GM19351 (cell line): Measurements from ENCODE around the gene NRXN3.

ENCODE experiments used
- ATAC-seq: cut with Tn5 transposase; IDR thresholded peaks from one replicate; pipeline ENCODE4 v1.9.1; 2021; ENCODE audit warnings: mild to moderate bottlenecking, moderate library complexity; ENCODE audit not compliant: unreplicated experiment

Gene NRXN3

GRCh38 chr14:79548836-79549235 is 1378.7 kb downstream of the NRXN3 start:
- ATAC-seq = no peak

GRCh38 chr14:79549515-79549914 is 1379.3 kb downstream of the NRXN3 start:
- ATAC-seq = no peak

- no peak for ATAC-seq
Measured at GRCh38 chr14:79551523-79551922, 1381.3 kb downstream of the NRXN3 start.

GRCh38 chr14:79552778-79553177 is 1382.6 kb downstream of the NRXN3 start:
- ATAC-seq = no peak

GRCh38 chr14:79554816-79555215 is 1384.6 kb downstream of the NRXN3 start:
- ATAC-seq = no peak

- no peak for ATAC-seq
Measured at GRCh38 chr14:79555429-79555828, 1385.3 kb downstream of the NRXN3 start.

- no peak for ATAC-seq
Measured at GRCh38 chr14:79557309-79557708, 1387.1 kb downstream of the NRXN3 start.

- no peak for ATAC-seq
Measured at GRCh38 chr14:79562185-79562584, 1392.0 kb downstream of the NRXN3 start.

GRCh38 chr14:79564371-79564770 is 1394.2 kb downstream of the NRXN3 start:
- ATAC-seq = no peak

GRCh38 chr14:79567306-79567705 is 1397.1 kb downstream of the NRXN3 start:
- no peak for ATAC-seq

- ATAC-seq = no peak
Measured at GRCh38 chr14:79568594-79568993, 1398.4 kb downstream of the NRXN3 start.

GRCh38 chr14:79569072-79569471 is 1398.9 kb downstream of the NRXN3 start:
- no peak for ATAC-seq

- ATAC-seq = no peak
Measured at GRCh38 chr14:79570648-79571047, 1400.5 kb downstream of the NRXN3 start.

- ATAC-seq = no peak
Measured at GRCh38 chr14:79571366-79571765, 1401.2 kb downstream of the NRXN3 start.

GRCh38 chr14:79573486-79573885 is 1403.3 kb downstream of the NRXN3 start:
- ATAC-seq = no peak

GRCh38 chr14:79575032-79575431 is 1404.9 kb downstream of the NRXN3 start:
- ATAC-seq = no peak

GRCh38 chr14:79576424-79576823 is 1406.3 kb downstream of the NRXN3 start:
- no peak for ATAC-seq

- no peak for ATAC-seq
Measured at GRCh38 chr14:79578470-79578869, 1408.3 kb downstream of the NRXN3 start.

GRCh38 chr14:79580414-79580813 is 1410.2 kb downstream of the NRXN3 start:
- ATAC-seq = no peak

- no peak for ATAC-seq
Measured at GRCh38 chr14:79580906-79581305, 1410.7 kb downstream of the NRXN3 start.

GRCh38 chr14:79581912-79582576 is 1411.9 kb downstream of the NRXN3 start:
- no peak for ATAC-seq

GRCh38 chr14:79583738-79584408 is 1413.7 kb downstream of the NRXN3 start:
- ATAC-seq = no peak

GRCh38 chr14:79584679-79585078 is 1414.5 kb downstream of the NRXN3 start:
- ATAC-seq = no peak
